Lower leg skin (tissue), 4 donors: ENCODE measurements around the gene ADAMTS1. TPM values are rescaled to one million over a fixed set of nuclear protein-coding genes. Genes with fewer than 3 reads are reported as not detected.

ENCODE experiments used
- DNase-seq, 2 donors: peaks; one replicate each; pipeline ENCODE4 v3.0.0-alpha.2; 2019; ENCODE audit warnings: low spot score in 2 of 2
- H3K4me3 ChIP-seq: fragments of 200-600 bp; sonication (generic); 2 replicates; pipeline ENCODE4 v1.5.1; 2017; ENCODE audit warnings: mild to moderate bottlenecking, low read depth; ENCODE audit not compliant: poor library complexity, severe bottlenecking
- CTCF ChIP-seq, 3 donors: fragments of 450-650 bp; IDR thresholded peaks; one replicate each; pipeline ENCODE4 v1.5.1; 2016; ENCODE audit warnings: antibody characterized with exemption in 3 of 3, mild to moderate bottlenecking in 3 of 3, moderate library complexity in 2 of 3
- POLR2A ChIP-seq, 2 donors: fragments of 450-650 bp; IDR thresholded peaks; one replicate each; pipeline ENCODE4 v1.6.1; 2016 to 2017; ENCODE audit warnings: antibody characterized with exemption in 2 of 2, mild to moderate bottlenecking in 1 of 2, moderate library complexity in 1 of 2
- WGBS, 2 donors: methylation state at CpG; one replicate each; pipeline ENCODE4 v1.1.5; 2018; 5-methylcytosine and 5-hydroxymethylcytosine counted together
- intact Hi-C: fragments of 100-400 bp; cut with DNase I; formaldehyde crosslinking; loops from one replicate; pipeline ENCODE4 v1.15.0; 2023; ENCODE audit warnings: low total_unique reads
- total RNA-seq, 4 donors: library from RNA; depleted of rRNA; stranded (reverse); fragments of >200 nt; gene quantifications; one replicate each; pipeline ENCODE4 v1.1.0, GENCODE V29; 2016

Gene ADAMTS1
- total RNA-seq, 4 donors from 2014 or later = 19.4 to 53.2 (median 24.0) TPM

- H3K4me3 ChIP-seq = peak overlapping the region; percentile 70
- intact Hi-C loops = no loop called here
- 1 to 3% methylated on average over 33 of the region's 35 CpGs for whole genome bisulfite sequencing, 2 donors
Measured at GRCh38 chr21:26842974-26843932, 2.0 kb downstream of the ADAMTS1 start.

DNA sequence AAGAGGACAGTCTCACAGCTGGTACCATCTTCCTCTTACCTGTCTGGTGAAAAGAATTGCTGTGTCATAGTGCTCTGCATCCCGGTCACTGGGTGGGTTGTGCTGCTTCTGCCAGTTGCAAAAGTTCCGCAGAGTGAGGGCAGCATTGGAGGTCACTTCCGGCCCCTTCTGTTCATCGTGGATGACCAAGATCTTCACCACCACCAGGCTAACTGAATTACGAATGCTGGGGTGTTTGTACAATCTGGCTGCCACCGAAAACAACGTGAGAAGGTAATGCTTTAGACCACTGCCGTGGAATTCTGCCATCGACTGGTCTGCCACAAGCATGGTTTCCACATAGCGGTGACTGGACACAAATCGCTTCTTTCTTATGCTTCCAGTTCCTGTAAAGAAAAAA, 2.9 kb downstream of the ADAMTS1 start:
- TF ChIP-seq CTCF (IDR thresholded peaks at IDR 0.05) = no peak
- TF ChIP-seq POLR2A (IDR thresholded peaks at IDR 0.05) = no peak
- peak in 1 of 2 donors; percentile 83 for DNase-seq
- no peak overlapping the region for H3K4me3 ChIP-seq
- intact Hi-C loops = no loop called here
- WGBS, 2 donors = 60 to 64% methylated on average over 11 of the region's 11 CpGs

More at GRCh38 chr21:26842974-26843932, 2.0 kb downstream of the ADAMTS1 start:
- TF ChIP-seq CTCF (IDR thresholded peaks at IDR 0.05) = no peak
- TF ChIP-seq POLR2A (IDR thresholded peaks at IDR 0.05) = no peak
- peak; percentile 90 to 98 for DNase-seq

- intact Hi-C loops = no loop called here
- TF ChIP-seq CTCF (IDR thresholded peaks at IDR 0.05) (no peak), POLR2A (IDR thresholded peaks at IDR 0.05) (no peak)
- H3K4me3 ChIP-seq = no peak overlapping the region
- peak; percentile 60 to 82 for DNase-seq
- WGBS, 2 donors = 41 to 58% methylated on average over 7 of the region's 7 CpGs
Measured at GRCh38 chr21:26840912-26841311, 4.3 kb downstream of the ADAMTS1 start.

DNA sequence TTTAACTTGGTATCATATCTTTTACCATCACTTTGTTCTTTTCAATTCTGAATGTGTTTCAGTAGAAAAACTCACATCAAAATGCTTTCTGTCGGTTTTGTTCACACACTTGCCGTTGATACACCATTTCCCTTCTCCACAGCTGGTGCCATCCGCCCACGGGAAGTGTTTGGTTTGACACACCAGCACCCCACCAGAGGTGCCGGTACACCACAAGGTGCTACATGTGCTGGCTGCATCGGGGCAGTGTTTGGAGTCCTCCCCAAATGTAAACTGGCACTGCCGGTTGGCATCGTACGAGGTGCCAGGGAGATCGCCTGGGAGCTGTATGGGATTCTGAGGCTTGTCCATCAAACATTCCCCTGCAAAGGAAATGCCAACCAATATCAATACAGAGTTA, 5.0 kb downstream of the ADAMTS1 start:
- DNase-seq = no peak
- intact Hi-C loops = no loop called here
- 66 to 71% methylated on average over 10 of the region's 10 CpGs for WGBS, 2 donors
- TF ChIP-seq POLR2A (IDR thresholded peaks at IDR 0.05) (no peak), CTCF (IDR thresholded peaks at IDR 0.05) (no peak)
- no peak overlapping the region for H3K4me3 ChIP-seq

DNA sequence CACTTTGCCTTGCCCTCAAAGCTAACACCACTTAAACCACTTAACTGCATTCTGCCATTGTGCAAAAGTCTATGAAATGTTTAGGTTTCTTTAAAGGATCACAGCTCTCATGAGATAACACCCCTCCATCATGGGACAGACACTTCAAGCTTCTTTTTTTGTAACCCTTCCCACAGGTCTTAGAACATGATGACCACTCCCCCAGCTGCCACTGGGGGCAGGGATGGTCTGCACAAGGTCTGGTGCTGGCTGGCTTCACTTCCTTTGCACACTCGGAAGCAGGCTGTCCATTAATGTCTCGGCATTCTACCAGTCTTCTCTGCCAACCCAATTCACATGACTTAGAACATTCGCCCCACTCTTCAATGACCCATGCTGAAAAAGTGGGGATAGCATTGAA, 7.7 kb downstream of the ADAMTS1 start:
- WGBS, 2 donors = 72 to 81% methylated on average over 3 of the region's 3 CpGs
- no peak for DNase-seq
- no peak overlapping the region for H3K4me3 ChIP-seq
- TF ChIP-seq POLR2A (IDR thresholded peaks at IDR 0.05) = no peak
- no peak for TF ChIP-seq CTCF (IDR thresholded peaks at IDR 0.05)
- intact Hi-C loops = no loop called here
